HEK293 (cell line): Measurements from ENCODE around the gene TUT4.

Experiments used
- REPIN1 ChIP-seq: fragments of 450-650 bp; formaldehyde crosslinking; IDR thresholded peaks from 2 replicates; pipeline ENCODE4 v1.5.1; 2017; ENCODE audit warnings: missing biosample characterization, missing genetic modification characterization, low read depth
- ZNF24 ChIP-seq: fragments of 450-650 bp; formaldehyde crosslinking; IDR thresholded peaks from 2 replicates; pipeline ENCODE4 v1.5.1; 2016; ENCODE audit warnings: missing biosample characterization, missing genetic modification characterization
- ZSCAN30 ChIP-seq: fragments of 450-650 bp; IDR thresholded peaks from 2 replicates; pipeline ENCODE4 v1.5.1; 2018; ENCODE audit warnings: missing biosample characterization, mild to moderate bottlenecking, missing genetic modification characterization, moderate library complexity
- TF ChIP-seq, protein P1 (sequence below): fragments of 450-650 bp; formaldehyde crosslinking; IDR thresholded peaks from 2 replicates; pipeline ENCODE4 v1.5.1; 2016; ENCODE audit warnings: missing biosample characterization, missing genetic modification characterization

DNA sequence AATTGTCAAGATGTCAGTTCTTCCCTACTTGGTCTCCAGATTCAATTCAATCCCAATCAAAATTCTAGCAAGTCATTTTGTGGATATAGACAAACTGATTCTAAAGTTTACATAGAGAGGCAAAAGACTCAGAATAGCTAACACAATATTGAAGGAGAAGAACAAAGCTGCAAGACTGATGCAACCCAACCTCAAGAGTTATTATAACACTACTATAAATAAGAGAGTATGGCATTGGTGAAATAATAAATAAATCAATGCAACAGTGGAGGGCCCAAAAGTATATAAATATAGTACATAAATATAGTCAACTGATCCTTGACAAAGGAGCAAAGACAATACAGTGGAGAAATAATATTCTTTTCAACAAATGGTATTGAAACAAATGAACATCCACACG is 98.8 kb downstream of the TUT4 start:
- TF ChIP-seq, protein P1, sequence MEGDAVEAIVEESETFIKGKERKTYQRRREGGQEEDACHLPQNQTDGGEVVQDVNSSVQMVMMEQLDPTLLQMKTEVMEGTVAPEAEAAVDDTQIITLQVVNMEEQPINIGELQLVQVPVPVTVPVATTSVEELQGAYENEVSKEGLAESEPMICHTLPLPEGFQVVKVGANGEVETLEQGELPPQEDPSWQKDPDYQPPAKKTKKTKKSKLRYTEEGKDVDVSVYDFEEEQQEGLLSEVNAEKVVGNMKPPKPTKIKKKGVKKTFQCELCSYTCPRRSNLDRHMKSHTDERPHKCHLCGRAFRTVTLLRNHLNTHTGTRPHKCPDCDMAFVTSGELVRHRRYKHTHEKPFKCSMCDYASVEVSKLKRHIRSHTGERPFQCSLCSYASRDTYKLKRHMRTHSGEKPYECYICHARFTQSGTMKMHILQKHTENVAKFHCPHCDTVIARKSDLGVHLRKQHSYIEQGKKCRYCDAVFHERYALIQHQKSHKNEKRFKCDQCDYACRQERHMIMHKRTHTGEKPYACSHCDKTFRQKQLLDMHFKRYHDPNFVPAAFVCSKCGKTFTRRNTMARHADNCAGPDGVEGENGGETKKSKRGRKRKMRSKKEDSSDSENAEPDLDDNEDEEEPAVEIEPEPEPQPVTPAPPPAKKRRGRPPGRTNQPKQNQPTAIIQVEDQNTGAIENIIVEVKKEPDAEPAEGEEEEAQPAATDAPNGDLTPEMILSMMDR = no peak
- TF ChIP-seq ZNF24 (no peak), ZSCAN30 (tag by site-specific recombination) (no peak), REPIN1 (tag by site-specific recombination) (no peak)
